ENCODE results near the gene TTC21A. TPM values are rescaled to one million over a fixed set of nuclear protein-coding genes. Genes with fewer than 3 reads are reported as not detected.

The TTC21A gene
- total and polyA plus RNA-seq, 2 of the 13 experiments (the other 11 are each of a cell fraction or from before 2014, with no cell fraction given): 0.31 to 1.5 TPM

DNA sequence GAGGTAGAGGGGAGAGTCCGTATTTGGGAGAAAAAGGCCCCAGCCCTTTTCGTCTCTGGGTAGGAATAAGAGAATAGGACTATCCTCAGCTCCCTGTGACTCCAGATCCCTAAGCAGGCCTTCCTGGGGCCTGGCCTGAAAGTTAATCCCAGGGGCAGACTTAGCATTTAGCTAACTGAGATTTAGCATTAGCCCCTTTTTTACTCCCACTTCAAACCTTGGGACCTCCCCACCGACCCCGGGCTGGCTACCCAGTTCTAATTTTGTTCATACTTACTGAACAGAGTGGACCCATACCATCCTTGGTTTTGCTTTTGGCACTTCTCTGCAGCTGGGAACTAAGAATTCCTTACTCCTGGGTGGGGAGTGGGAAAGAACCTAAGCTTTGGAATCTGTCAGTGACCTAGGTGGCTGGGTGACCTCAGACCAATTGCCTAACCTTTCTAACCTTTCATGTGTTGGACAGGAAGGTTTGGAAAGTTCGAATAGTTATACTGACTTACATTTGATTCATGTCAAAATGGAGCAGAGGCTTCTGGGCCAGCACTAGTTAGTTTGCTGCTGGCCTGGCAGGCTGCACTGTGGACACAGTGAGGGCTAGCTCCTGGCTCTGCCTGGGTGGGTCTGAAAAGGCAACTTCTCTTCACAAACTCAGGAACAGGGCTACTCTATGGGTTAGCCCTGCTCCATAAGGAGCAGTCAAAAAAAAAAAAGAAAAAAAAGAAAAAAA lies 11.6 kb downstream of the TTC21A start (continued):
- TF ChIP-seq, protein P1, sequence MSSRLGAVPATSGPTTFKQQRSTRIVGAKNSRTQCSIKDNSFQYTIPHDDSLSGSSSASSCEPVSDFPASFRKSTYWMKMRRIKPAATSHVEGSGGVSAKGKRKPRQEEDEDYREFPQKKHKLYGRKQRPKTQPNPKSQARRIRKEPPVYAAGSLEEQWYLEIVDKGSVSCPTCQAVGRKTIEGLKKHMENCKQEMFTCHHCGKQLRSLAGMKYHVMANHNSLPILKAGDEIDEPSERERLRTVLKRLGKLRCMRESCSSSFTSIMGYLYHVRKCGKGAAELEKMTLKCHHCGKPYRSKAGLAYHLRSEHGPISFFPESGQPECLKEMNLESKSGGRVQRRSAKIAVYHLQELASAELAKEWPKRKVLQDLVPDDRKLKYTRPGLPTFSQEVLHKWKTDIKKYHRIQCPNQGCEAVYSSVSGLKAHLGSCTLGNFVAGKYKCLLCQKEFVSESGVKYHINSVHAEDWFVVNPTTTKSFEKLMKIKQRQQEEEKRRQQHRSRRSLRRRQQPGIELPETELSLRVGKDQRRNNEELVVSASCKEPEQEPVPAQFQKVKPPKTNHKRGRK (CRISPR knock-in tag; IDR thresholded peaks at IDR 0.05): no peak
- TF ChIP-seq ZIK1 (CRISPR knock-in tag; IDR thresholded peaks at IDR 0.05; ENCODE audit: borderline replicate concordance, low read depth) (no peak), POLR2G (IDR thresholded peaks at IDR 0.05; ENCODE audit: low read depth, low read length) (no peak), ZNF225 (CRISPR knock-in tag; IDR thresholded peaks at IDR 0.05) (no peak), KLF6 (CRISPR knock-in tag; IDR thresholded peaks at IDR 0.05) (no peak), FOXM1 (CRISPR knock-in tag; IDR thresholded peaks at IDR 0.05) (no peak)

DNA sequence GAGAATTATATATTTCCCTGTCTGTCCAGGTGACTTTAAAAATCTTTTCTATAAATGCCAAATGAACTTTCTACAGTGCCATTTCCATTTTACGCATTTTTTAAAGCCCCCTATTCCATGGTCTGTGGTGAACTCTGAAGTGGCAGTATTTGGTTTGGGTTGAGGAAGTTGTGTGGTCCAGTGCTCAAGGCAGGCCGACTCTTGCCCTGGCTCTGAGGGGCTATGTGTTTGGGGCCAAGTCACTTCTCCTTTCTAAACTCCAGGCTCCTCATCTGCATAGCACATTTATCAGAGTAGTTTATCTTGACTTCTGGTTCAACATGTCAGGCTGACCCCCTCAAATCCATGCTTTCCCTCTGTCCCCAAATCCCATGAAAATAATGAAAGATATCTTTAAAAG lies 14.1 kb downstream of the TTC21A start:
- Histone ChIP-seq H3K79me2 (ENCODE audit: insufficient read depth, low read length) (no peaks in the 10 kb centered on the region), H3K4me2 (ENCODE audit: low read depth, low read length) (no peak overlapping the region), H3K4me3 (replicated peaks in 1 of 3; ENCODE audit: insufficient read depth in 1 of 3, low read depth in 2 of 3, low read length in 3 of 3) (no peak overlapping the region), H4K20me1 (ENCODE audit: insufficient read depth, low read length) (no peaks in the 10 kb centered on the region), H3K27me3 (ENCODE audit: control insufficient read depth in 1 of 2, insufficient read depth in 2 of 2, low read length in 2 of 2) (no peaks in the 10 kb centered on the region), H3K9me3 (ENCODE audit: low read length) (no peaks in the 10 kb centered on the region), H3K4me1 (ENCODE audit: insufficient read depth, low read length) (peaks cover 12% of the 10 kb centered on the region), H2AFZ (ENCODE audit: low read length) (no peak overlapping the region), H3K36me3 (replicated peaks in 1 of 2; ENCODE audit: control insufficient read depth in 1 of 2, insufficient read depth in 2 of 2, low read length in 2 of 2) (no peaks in the 10 kb centered on the region), H3K9ac (ENCODE audit: insufficient read depth, low read depth, low read length) (no peak overlapping the region), H3K27ac (ENCODE audit: extremely low read length, insufficient read depth, low read length) (no peak overlapping the region)
- ATAC-seq: no peak
- WGBS (ENCODE audit: low lambda C conversion rate): 40% methylated on average over 2 of the region's 2 CpGs
- FAIRE-seq: no peak
- BruUV-seq (replicated peaks): no TSS peak
- DNase-seq (ENCODE audit: low spot score): no peak
- intact Hi-C loops (cut with micrococcal nuclease; ENCODE audit: unreplicated experiment): no loop called here
- in situ Hi-C loops (cut with HindIII; ENCODE audit: extremely low pct_ligation_motif_present, low pct_unique_long_range_greater_than_20kb): no loop called here
- POLR2A ChIA-PET: no interaction called here
- CTCF ChIA-PET (ENCODE audit: low intra/inter-chr PET ratio, low total read pairs): no interaction called here
- TF ChIP-seq, protein P2, sequence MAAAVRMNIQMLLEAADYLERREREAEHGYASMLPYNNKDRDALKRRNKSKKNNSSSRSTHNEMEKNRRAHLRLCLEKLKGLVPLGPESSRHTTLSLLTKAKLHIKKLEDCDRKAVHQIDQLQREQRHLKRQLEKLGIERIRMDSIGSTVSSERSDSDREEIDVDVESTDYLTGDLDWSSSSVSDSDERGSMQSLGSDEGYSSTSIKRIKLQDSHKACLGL (CRISPR knock-in tag; IDR thresholded peaks at IDR 0.05): no peak
- TF ChIP-seq, protein P3, sequence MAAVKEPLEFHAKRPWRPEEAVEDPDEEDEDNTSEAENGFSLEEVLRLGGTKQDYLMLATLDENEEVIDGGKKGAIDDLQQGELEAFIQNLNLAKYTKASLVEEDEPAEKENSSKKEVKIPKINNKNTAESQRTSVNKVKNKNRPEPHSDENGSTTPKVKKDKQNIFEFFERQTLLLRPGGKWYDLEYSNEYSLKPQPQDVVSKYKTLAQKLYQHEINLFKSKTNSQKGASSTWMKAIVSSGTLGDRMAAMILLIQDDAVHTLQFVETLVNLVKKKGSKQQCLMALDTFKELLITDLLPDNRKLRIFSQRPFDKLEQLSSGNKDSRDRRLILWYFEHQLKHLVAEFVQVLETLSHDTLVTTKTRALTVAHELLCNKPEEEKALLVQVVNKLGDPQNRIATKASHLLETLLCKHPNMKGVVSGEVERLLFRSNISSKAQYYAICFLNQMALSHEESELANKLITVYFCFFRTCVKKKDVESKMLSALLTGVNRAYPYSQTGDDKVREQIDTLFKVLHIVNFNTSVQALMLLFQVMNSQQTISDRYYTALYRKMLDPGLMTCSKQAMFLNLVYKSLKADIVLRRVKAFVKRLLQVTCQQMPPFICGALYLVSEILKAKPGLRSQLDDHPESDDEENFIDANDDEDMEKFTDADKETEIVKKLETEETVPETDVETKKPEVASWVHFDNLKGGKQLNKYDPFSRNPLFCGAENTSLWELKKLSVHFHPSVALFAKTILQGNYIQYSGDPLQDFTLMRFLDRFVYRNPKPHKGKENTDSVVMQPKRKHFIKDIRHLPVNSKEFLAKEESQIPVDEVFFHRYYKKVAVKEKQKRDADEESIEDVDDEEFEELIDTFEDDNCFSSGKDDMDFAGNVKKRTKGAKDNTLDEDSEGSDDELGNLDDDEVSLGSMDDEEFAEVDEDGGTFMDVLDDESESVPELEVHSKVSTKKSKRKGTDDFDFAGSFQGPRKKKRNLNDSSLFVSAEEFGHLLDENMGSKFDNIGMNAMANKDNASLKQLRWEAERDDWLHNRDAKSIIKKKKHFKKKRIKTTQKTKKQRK (IDR thresholded peaks at IDR 0.05; ENCODE audit: low read length): no peak
- TF ChIP-seq ZFP1 (CRISPR knock-in tag; IDR thresholded peaks at IDR 0.05) (no peak), KAT8 (CRISPR knock-in tag; IDR thresholded peaks at IDR 0.05) (no peak), ZNF768 (CRISPR knock-in tag; IDR thresholded peaks at IDR 0.05) (no peak), REXO4 (CRISPR knock-in tag; IDR thresholded peaks at IDR 0.05; ENCODE audit: borderline replicate concordance) (no peak), ZNF180 (CRISPR knock-in tag; IDR thresholded peaks at IDR 0.05; ENCODE audit: borderline replicate concordance, low read depth) (no peak)
- TF ChIP-seq, protein P4, sequence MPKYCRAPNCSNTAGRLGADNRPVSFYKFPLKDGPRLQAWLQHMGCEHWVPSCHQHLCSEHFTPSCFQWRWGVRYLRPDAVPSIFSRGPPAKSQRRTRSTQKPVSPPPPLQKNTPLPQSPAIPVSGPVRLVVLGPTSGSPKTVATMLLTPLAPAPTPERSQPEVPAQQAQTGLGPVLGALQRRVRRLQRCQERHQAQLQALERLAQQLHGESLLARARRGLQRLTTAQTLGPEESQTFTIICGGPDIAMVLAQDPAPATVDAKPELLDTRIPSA (CRISPR knock-in tag; IDR thresholded peaks at IDR 0.05; ENCODE audit: borderline replicate concordance): no peak

Measured in HepG2 (cell line).